Neuronal stem cell (in vitro differentiated cells): ENCODE measurements around the gene PLPP7.
A peak's percentile ranks its signal among the peaks of the same experiment; 100 is the strongest.

Source experiments
- DNase-seq: peaks from one replicate; pipeline ENCODE4 v3.0.0-alpha.2; 2013; ENCODE audit warnings: low spot score
- H2AFZ ChIP-seq: one replicate; pipeline ENCODE4 v1.6.1; 2013; ENCODE audit warnings: mild to moderate bottlenecking, low read length, inconsistent platforms
- H2AK5ac ChIP-seq: 2 replicates; pipeline ENCODE4 v1.6.1; 2013; ENCODE audit warnings: low read depth, mild to moderate bottlenecking, inconsistent platforms, low read length, moderate library complexity, mixed read lengths
- H2BK120ac ChIP-seq: 2 replicates; pipeline ENCODE4 v1.6.1; 2013; ENCODE audit warnings: low read depth, mild to moderate bottlenecking, inconsistent platforms, low read length, moderate library complexity, mixed read lengths
- H2BK12ac ChIP-seq: one replicate; pipeline ENCODE4 v1.6.1; 2013; ENCODE audit warnings: low read length, inconsistent platforms
- H2BK15ac ChIP-seq: 2 replicates; pipeline ENCODE4 v1.6.1; 2013; ENCODE audit warnings: mild to moderate bottlenecking, low read length, inconsistent platforms, mixed read lengths
- H2BK5ac ChIP-seq: one replicate; pipeline ENCODE4 v1.6.1; 2013; ENCODE audit warnings: inconsistent platforms, mild to moderate bottlenecking, low read length, moderate library complexity
- H3K14ac ChIP-seq: one replicate; pipeline ENCODE4 v1.6.1; 2013; ENCODE audit warnings: low read length, inconsistent platforms
- H3K18ac ChIP-seq: 2 replicates; pipeline ENCODE4 v1.6.1; 2013; ENCODE audit warnings: low read length, inconsistent platforms
- H3K23ac ChIP-seq: 2 replicates; pipeline ENCODE4 v1.6.1; 2013; ENCODE audit warnings: low read depth, mild to moderate bottlenecking, mixed read lengths, low read length, inconsistent platforms; ENCODE audit not compliant: poor library complexity
- H3K27ac ChIP-seq: replicated peaks from 3 replicates; pipeline ENCODE4 v1.5.1; 2013; ENCODE audit warnings: low read length, inconsistent platforms
- H3K27me3 ChIP-seq, 3 experiments: 2 replicates each; pipeline ENCODE4 v1.6.1; 2013; ENCODE audit warnings: low read length in 3 of 3, mild to moderate bottlenecking in 2 of 3, inconsistent platforms in 1 of 3, low read depth in 1 of 3, mixed read lengths in 1 of 3, moderate library complexity in 1 of 3; ENCODE audit not compliant: control insufficient read depth in 3 of 3, insufficient read depth in 3 of 3
- H3K36me3 ChIP-seq, 2 donors: replicated peaks in 1 of 2; 2 replicates each; pipeline ENCODE4 v1.6.1; 2013; ENCODE audit warnings: low read length in 2 of 2; ENCODE audit not compliant: control insufficient read depth in 2 of 2, insufficient read depth in 2 of 2
- H3K4ac ChIP-seq: 2 replicates; pipeline ENCODE4 v1.6.1; 2013; ENCODE audit warnings: inconsistent platforms, mild to moderate bottlenecking, low read length, moderate library complexity
- H3K4me1 ChIP-seq, 2 donors: 1 replicate in 1 of 2; 2 replicates in 1 of 2; pipeline ENCODE4 v1.6.1; 2013; ENCODE audit warnings: low read length in 2 of 2, low read depth in 1 of 2; ENCODE audit not compliant: control insufficient read depth in 2 of 2, insufficient read depth in 1 of 2
- H3K4me2 ChIP-seq: one replicate; pipeline ENCODE4 v1.6.1; 2013; ENCODE audit warnings: mild to moderate bottlenecking, low read length, inconsistent platforms; ENCODE audit not compliant: insufficient read depth, poor library complexity, severe bottlenecking
- H3K4me3 ChIP-seq, 2 donors: 2 replicates each; pipeline ENCODE4 v1.5.1; 2013; ENCODE audit warnings: low read length in 2 of 2, mild to moderate bottlenecking in 2 of 2, inconsistent platforms in 1 of 2, moderate library complexity in 1 of 2
- H3K79me1 ChIP-seq: one replicate; pipeline ENCODE4 v1.6.1; 2013; ENCODE audit warnings: low read depth, mild to moderate bottlenecking, inconsistent platforms, low read length, moderate library complexity
- H3K9ac ChIP-seq: one replicate; pipeline ENCODE4 v1.6.1; 2013; ENCODE audit warnings: mild to moderate bottlenecking, low read depth, low read length, inconsistent platforms; ENCODE audit not compliant: poor library complexity
- H3K9me3 ChIP-seq, 2 donors: replicated peaks in 1 of 2; 2 replicates each; pipeline versions ENCODE3 to v1.6.1; 2013; ENCODE audit warnings: low read length in 2 of 2, mild to moderate bottlenecking in 2 of 2, inconsistent platforms in 1 of 2, low read depth in 1 of 2, mixed read lengths in 1 of 2, moderate library complexity in 1 of 2; ENCODE audit not compliant: control insufficient read depth in 2 of 2, insufficient read depth in 1 of 2
- H4K8ac ChIP-seq: one replicate; pipeline ENCODE4 v1.6.1; 2013; ENCODE audit warnings: low read depth, mild to moderate bottlenecking, inconsistent platforms, low read length, moderate library complexity
- H4K91ac ChIP-seq: one replicate; pipeline ENCODE4 v1.6.1; 2013; ENCODE audit warnings: low read length, low read depth, mild to moderate bottlenecking, inconsistent platforms; ENCODE audit not compliant: poor library complexity
- WGBS, 2 donors: extraction: QIAGEN DNeasy Blood & Tissue Kit; methylation state at CpG; one replicate each; pipeline ENCODE4 v1.1.7; 2013; ENCODE audit warnings: missing lambda C conversion rate in 2 of 2, mixed read lengths in 1 of 2; ENCODE audit not compliant: insufficient read length in 2 of 2, insufficient replicate concordance in 1 of 2; ENCODE audit errors: extremely low coverage in 2 of 2; 5-methylcytosine and 5-hydroxymethylcytosine counted together

The PLPP7 gene

GRCh38 chr9:131273146-131273855 lies 16.2 kb upstream of the PLPP7 start:
- no peak for DNase-seq
- Histone ChIP-seq H4K8ac (no peak overlapping the region), H3K4me3 (no peak overlapping the region), H3K18ac (peak overlapping the region; percentile 76), H3K27ac (no peak overlapping the region), H3K23ac (peak overlapping the region; percentile 99), H3K27me3 (peaks cover 4 to 20% (median 18%) of the 10 kb centered on the region in 3 experiments), H3K79me1 (no peaks in the 10 kb centered on the region), H2AFZ (no peak overlapping the region), H2AK5ac (peak overlapping the region; percentile 74), H4K91ac (no peak overlapping the region), H3K9ac (peak overlapping the region; percentile 81), H3K14ac (peak overlapping the region; percentile 75), H3K4me1 (peaks cover 12 to 16% of the 10 kb centered on the region in 2 donors), H2BK5ac (no peak overlapping the region), H3K9me3 (no peaks in the 10 kb centered on the region), H2BK120ac (no peak overlapping the region), H3K4ac (no peak overlapping the region), H2BK15ac (peak overlapping the region; percentile 85), H3K4me2 (peak overlapping the region; percentile 11), H3K36me3 (no peaks in the 10 kb centered on the region), H2BK12ac (no peak overlapping the region)
- WGBS, 2 donors, result no CpG with 5 or more reads among the region's 22 CpGs

GRCh38 chr9:131273856-131274673 lies 15.5 kb upstream of the PLPP7 start:
- H2BK5ac ChIP-seq, result no peak overlapping the region
- DNase-seq, result no peak
- no peaks in the 10 kb centered on the region for H3K9me3 ChIP-seq
- no peak overlapping the region for H3K27ac ChIP-seq
- H3K23ac ChIP-seq, result peak overlapping the region; percentile 38
- H3K27me3 ChIP-seq, result peaks cover 4 to 25% (median 20%) of the 10 kb centered on the region in 3 experiments
- no peak overlapping the region for H3K4me3 ChIP-seq
- H2AFZ ChIP-seq, result peak overlapping the region; percentile 85
- no peak overlapping the region for H3K4ac ChIP-seq
- H2BK12ac ChIP-seq, result no peak overlapping the region
- H3K4me1 ChIP-seq, result peaks cover 12 to 20% of the 10 kb centered on the region in 2 donors
- H3K36me3 ChIP-seq, result no peaks in the 10 kb centered on the region
- no peak overlapping the region for H3K14ac ChIP-seq
- no peak overlapping the region for H3K4me2 ChIP-seq
- H3K18ac ChIP-seq, result peak overlapping the region; percentile 31
- WGBS, 2 donors, result no CpG with 5 or more reads among the region's 13 CpGs
- no peak overlapping the region for H2BK15ac ChIP-seq
- no peak overlapping the region for H2AK5ac ChIP-seq
- no peak overlapping the region for H2BK120ac ChIP-seq
- H4K8ac ChIP-seq, result no peak overlapping the region
- no peak overlapping the region for H3K9ac ChIP-seq
- H3K79me1 ChIP-seq, result no peaks in the 10 kb centered on the region
- no peak overlapping the region for H4K91ac ChIP-seq

GRCh38 chr9:131274674-131275331 lies 14.7 kb upstream of the PLPP7 start:
- Histone ChIP-seq H3K14ac (no peak overlapping the region), H3K23ac (peak overlapping the region; percentile 98), H3K4me1 (peaks cover 12 to 20% of the 10 kb centered on the region in 2 donors), H3K18ac (peak overlapping the region; percentile 16), H2BK120ac (no peak overlapping the region), H3K4me3 (no peak overlapping the region), H2BK12ac (no peak overlapping the region), H2AK5ac (no peak overlapping the region), H3K79me1 (no peaks in the 10 kb centered on the region), H3K4ac (no peak overlapping the region), H3K9ac (no peak overlapping the region), H2AFZ (peak overlapping the region; percentile 85), H2BK15ac (no peak overlapping the region), H3K27ac (no peak overlapping the region), H2BK5ac (no peak overlapping the region), H3K27me3 (peaks cover 4 to 27% (median 20%) of the 10 kb centered on the region in 3 experiments), H3K4me2 (no peak overlapping the region), H3K36me3 (no peaks in the 10 kb centered on the region), H4K91ac (no peak overlapping the region), H3K9me3 (no peaks in the 10 kb centered on the region), H4K8ac (no peak overlapping the region)
- no CpG with 5 or more reads among the region's 18 CpGs for WGBS, 2 donors
- no peak for DNase-seq
